Pulmonary artery endothelial cell (primary cell): ENCODE results near the gene CDC5L. TPM values are rescaled to one million over a fixed set of nuclear protein-coding genes. Genes with fewer than 3 reads are reported as not detected.
"Not testable (repeated sequence)": the region's sequence is repeated elsewhere in the genome, so short reads cannot be mapped to it uniquely, and the experiment has no call there.

Experiments
- DNase-seq: peaks from one replicate; pipeline ENCODE4 v3.0.0-alpha.2; 2011; ENCODE audit warnings: low read depth, low spot score
- total RNA-seq: library from RNA; depleted of rRNA; stranded (reverse); fragments of >200 nt; gene quantifications from 2 replicates; pipeline ENCODE4 v1.2.3, GENCODE V29; 2014

Gene CDC5L
- total RNA-seq, 1 donor from 2014 or later = 21.1 TPM

DNA sequence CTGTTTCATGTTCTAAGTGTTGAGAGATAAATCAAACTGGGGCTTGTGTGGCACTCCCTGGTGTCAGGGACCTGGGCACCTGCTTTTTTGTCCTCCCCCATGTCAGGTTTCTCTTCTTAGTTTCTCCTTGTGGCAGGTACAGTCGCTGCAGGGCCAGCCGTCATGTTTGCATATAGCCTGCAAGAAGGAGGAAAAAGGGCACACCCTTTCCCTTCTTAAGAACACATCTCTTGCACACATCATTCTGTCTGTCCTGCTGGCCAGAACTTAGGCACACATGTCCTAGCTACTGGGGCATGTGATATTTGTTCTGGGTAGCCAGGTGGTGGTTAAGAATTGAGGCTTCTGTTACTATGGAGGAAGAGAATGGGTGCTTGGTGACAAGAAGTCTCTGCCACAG lies 27.9 kb downstream of the CDC5L start:
- no peak for DNase-seq

DNA sequence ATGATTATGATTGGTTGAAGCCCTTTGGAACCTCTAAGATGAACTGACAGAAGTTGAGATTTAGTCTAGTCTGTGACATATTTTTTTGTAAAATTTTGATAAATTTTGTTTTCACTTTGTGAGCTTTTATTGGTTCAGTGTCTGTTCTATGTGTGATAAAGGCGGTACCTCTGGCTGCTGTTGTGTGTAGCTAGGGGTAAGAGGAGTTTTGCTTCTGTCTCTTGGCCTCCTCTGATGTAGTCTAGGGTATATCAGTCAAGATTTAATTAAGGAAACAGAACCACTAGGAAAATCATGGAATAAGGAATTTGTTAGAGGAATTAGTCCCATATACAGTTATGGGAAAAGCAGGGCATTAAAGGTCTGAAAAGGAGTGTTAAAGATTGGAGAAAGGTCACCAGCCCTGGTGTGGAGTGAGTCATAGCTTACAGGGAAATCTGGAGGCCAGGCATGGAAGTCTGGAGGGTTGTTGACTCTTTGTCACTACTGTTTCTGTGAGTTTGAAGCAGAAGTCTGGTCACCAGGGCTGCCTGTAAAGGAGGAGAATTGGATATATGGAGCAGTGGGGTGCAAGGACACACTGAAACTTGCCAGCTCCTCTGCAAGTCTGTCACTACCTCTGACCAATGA lies 28.5 kb downstream of the CDC5L start:
- DNase-seq = peak; percentile 39

DNA sequence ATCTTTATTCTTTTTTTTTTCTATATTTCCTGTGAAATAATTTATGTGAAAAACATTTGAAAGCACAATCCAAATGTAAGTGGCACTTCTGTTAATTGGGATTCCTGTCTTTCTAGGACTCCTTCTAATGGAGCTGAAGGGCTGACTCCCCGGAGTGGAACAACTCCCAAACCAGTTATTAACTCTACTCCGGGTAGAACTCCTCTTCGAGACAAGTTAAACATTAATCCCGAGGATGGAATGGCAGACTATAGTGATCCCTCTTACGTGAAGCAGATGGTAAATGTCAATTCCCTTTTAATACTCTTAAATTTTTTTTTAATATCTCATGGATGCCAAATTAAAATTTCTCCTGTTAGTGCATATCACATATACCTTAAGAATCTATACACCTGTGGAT lies 35.0 kb downstream of the CDC5L start:
- DNase-seq = no peak

DNA sequence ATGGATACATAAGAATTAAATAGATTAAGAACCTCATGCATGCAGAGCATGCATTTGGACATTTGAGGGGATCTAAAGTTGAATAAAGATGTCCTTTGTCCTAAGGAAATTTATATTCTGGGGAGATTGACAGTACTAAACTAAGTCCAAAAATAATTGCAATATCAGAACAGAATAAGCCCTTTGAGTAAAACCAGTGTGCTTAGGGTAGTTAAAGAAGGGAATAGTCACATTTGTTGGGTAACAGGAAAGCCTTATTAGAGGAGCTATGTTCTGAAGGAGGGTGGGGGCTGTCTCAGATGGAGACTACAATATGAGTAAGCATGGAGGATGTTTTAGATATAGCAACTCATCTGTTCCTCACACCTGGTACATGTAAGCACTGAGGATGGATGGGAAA lies 35.8 kb downstream of the CDC5L start:
- DNase-seq = no peak

DNA sequence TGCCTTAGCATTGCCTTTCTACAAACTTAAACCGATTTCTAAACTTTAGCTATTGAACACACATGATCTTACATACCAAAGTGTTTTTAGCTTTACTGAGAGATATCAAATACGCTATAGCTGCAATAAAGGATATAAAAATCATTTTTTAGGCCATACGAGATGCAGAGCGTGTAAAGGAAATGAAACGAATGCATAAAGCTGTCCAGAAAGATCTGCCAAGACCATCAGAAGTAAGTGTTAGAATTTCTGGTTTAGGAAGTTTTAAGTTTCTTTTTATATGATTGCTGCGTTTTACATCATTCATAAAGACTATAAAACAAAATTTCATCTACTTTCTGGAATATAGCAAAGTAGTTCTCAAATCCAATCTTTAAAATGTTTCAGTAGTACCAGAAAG lies 38.4 kb downstream of the CDC5L start:
- no peak for DNase-seq

DNA sequence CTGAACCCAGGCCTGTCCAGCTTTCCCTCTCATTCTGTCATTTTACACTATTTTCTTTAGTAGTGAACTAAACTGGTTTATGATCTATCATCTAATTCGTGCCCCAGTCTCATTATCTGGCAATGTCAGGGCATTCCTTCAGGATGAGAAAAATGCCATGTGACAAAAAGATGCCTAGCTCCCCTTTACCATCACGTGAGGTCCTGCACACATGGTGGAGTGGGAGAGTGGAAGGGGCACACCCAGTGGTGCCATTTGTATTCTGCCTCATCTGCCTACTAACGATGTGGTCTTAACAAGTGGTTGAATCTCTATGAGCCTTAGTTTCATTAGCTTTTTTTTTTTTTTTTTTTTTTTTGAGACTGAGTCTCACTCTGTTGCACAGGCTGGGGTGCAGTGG lies 41.2 kb downstream of the CDC5L start:
- DNase-seq = no peak

DNA sequence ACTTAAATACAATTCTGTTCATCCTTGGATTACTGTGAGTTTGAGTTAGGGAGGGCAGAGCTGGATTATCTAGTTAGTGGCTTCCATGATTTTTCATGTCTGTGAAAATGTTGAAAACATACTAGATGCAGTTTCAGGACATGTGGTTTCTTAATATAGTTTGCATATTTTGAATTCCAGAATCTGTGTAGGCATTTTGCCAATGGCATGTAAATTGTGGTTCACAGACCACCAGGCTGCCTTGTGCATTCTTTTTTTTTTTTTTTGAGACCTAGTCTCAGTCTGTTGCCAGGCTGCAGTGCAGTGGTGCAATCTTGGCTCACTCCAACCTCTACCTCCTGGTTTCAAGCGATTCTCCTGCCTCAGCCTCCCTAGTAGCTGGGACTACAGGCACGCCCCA lies 42.8 kb downstream of the CDC5L start:
- DNase-seq = no peak

DNA sequence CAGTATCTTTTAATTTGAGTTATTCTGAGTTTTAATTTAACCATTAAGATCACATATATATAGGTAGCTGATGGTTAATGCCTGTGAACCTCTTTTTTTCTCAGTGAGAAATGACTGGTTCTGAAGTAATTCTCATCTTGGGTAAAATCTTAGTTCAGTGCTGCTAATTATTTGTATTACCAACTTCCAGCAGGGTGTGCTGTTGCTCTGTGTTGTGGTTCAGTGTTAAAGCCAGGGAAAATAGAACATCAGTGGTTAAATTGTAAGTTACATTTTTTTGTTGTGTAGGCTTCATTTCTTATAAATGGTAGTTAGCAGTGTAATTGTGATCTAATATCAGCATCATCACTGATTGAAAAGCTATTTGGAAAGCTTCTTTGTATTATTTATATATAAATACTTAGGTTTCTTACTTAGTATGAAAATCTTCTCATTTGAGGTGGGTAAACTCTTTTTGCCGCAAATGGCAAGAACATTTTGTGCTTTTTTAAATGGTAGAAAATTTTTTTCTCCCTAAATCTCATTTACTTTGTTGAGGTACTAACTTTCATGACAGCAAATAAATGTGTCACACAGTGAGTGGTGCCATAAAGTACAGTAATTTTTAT lies 43.7 kb downstream of the CDC5L start:
- DNase-seq = no peak

DNA sequence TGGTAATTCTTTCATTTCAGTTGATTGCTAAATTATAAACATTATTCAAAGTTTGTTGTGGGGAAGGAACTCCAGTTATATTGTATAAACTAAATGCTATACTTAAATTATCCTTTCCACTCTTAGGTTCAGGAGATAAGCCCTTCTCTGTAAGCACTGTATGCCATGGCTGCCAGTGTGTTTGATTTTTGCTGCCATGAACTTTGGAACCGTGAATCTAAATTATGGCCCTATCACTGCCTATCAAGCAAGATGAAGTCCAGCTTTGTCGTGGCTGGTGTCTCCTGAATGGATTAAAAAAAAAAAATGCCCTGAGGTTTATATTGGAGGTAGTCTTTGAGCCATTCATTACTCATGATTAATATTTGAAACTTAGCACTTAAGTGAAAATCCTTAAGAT lies 44.7 kb downstream of the CDC5L start:
- DNase-seq = no peak

DNA sequence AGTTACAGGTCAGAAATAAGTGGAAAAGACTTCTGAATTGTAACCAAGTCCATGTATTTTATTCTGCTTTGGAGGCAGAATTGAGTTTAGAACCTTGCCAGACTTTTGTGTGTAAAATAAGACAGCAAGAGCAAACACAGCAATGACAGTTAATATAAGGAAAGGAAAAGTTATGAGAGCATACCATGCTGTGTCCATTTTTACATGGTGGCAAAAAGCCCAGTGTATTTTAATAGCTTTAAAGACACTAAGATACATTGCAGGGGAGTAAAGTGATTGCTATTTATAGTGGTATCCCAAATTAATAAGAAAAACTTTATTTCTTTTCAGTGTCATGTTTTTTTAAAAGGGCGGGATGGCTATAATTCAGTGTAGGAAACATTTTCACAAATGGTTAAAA lies 45.2 kb downstream of the CDC5L start:
- no peak for DNase-seq

DNA sequence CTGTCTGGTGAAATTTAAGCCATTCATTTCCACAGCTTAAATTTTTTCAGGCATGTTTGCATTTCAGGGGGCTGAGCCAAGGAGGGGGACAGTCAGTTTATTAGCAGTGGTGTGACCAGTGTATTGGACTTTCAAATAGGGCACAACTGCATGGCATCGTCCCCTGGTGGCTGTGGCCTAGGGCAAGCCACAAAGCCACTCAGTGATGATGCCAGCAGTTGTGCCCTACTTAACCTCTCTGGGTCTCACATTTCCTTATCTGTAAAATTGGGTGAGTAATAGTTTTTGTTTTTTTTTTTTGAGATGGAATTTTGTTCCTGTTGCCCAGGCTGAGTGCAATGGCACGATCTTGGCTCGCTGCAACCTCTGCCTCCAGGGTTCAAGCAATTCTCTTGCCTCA lies 48.0 kb downstream of the CDC5L start:
- no peak for DNase-seq

DNA sequence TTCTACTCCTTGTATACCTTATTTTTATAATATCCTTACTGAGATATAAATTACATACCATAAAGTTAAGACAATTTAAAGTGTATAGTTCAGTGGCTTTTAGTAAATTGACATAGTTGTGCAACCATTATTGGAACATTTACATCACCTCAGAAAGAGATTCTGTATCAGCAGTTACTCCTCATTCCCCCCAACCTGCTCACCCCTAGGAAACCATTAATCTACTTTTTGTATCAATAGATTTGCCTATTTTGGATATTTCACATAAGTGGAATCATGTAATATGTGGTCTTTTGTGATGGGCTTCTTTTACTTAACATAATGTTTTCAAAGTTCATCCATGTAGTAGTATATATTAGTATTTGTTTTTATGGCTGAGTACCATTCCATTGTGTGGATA lies 51.3 kb downstream of the CDC5L start:
- no peak for DNase-seq

DNA sequence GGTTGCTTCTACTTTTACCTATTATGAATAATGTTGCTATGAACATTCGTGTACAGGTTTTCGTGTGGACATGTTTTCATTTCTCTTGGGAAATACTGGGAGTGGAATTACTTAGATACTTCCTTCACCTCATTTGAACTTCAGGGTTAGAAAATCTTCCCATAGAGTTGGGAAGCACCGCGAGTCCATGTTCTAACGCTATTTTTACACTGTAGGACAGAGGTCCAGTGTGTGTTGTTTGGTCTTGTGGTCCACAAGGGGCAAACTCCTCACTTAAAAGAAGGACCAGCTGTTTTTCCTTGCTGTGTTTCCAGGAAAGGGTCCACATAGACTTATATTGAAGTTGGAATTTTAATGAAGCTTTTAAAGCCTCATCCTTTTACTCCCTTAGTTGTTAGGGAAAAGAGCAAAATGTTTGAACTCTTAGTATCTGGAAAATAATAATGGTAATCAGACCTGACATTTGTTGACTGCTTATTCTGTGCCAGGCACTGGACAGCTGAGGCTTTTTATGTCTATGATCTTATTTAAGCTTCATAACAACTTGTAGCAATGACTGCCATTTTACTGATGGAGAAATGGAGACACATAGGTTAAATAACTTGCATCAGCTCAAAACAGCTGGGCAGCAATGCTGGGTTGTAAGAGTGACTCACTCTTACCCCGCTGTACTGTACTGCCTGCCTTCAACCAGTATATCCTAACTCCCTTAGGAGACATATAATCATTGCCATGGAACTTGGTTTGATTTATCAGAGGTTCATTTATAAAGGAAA lies 52.0 kb downstream of the CDC5L start:
- no peak for DNase-seq

DNA sequence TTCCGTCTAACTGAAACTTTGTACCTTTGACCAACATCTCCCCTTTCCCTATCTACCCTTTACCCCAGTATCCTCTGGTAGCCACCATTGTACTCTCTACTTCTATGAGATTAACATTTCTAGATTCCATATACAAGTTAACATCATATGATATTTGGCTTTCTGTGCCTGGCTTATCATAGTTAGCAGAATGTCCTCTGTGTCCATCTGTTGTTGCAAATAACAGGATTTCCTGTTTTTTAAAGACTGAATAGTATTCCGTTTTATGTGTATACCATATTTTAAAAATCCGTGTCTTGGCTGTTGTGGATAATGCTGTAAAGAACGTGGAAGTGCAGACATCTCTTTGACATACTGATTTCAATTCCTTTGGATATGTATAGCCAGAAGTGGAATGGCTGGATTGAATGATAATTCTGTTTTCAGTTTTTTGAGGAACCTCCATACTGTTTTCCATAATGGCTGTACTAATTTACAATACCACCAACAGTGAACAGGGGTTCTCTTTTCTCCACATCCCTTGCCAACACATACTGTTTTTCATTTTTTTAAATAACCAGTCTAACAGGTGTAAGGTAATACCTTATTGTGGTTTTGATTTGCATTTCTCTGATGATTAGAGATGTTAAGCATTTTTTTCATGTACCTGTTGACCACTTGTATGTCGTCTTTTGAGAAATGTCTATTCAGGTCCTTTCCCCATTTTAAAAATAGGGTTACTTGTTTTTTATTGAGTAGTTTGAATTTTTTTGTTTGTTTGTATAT lies 53.8 kb downstream of the CDC5L start:
- DNase-seq = no peak

DNA sequence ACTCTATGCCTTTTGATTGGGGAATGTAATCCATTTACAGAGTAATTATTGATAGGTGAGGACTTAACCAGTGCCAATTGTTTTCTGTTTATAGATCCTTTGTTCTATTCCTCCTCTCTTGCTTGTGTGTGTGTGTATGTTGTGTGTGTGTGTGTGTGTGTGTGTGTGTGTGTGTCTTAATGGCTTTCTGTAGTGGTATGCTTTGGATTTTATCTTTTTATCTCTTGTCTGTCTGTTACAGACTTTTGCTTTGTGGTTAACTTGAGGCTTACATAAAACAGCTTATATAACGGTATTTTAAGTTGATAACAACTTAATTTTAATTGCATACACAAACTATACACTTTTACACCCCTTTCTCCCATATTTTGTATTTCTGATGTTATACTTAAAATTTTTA lies 54.7 kb downstream of the CDC5L start:
- no peak for DNase-seq

DNA sequence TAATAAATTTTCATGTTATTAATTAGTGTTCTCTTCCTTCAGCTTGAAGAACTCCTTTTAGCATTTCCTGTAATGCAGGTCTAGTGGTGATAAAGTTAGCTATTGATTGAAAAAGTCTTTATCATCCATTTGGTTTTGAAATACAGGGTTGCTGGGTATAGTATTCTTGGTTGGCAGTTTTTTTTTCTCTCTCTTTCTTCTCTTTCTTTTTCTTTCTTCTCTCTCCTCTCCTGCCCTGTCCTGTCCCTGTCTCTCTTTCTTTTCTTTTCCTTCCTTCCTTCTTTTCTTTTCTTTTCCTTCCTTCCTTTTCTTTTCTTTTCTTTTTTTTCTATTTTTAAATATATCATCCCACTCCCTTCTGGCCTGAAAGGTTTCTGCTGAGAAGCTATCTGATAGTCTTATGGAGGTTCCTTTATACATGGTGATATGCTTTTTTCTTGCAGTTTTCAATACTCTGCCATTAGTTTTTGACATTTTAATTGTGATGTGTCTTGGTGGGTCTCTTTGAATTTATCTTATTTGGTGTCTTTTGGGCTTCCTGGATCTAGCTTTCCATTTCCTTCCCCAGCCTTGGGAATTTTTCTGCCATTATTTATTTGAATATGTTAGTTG lies 55.4 kb downstream of the CDC5L start:
- no peak for DNase-seq

DNA sequence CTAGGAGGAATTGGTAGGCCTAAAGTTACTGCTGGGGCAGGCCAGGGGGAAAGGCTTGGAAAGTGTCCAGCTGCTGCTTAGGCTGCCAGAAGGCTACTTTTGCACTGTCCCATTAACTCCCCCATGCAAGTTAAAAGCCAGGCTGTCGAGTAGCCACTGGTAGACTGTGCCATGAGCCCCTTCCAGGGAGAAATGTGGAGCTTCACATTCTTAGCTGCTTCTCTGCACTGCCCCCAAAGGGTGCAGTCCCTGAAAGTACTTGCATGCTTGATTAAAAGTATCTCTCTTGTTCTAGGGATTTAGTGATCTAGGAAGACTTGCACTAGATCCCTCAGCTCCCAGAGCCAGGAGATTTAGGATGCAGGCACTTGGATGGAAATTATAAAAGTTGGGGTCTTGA lies 57.3 kb downstream of the CDC5L start:
- no peak for DNase-seq

DNA sequence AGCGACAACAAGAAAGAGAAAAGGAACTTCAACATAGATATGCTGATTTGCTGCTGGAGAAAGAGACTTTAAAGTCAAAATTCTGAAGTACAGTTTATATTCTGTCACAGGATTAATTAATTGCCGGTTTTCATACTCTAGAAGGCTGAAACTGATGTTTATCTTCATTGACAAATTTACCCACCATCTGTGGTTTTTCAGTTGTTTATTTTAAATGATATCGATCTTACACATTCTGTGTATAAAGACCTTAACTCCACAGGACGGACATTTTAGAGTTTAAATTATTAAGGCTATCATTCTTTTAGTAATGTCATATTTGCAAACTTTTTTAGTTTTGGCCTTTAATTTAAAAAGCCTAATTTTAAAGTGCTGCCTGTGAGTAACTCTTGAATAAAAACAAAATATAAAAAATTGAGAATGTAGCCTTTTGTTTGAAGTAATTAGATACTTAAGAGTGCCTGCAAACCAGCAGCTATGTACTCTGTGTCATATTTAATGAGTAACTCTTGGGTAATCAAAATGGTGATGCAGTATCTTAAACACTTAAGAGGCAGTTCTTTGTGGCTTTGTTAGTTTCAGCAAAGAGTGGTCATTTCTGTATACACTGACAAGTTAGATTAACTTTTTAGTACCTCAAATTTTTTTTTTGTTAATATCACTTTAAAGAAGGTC lies 59.3 kb downstream of the CDC5L start:
- no peak for DNase-seq

DNA sequence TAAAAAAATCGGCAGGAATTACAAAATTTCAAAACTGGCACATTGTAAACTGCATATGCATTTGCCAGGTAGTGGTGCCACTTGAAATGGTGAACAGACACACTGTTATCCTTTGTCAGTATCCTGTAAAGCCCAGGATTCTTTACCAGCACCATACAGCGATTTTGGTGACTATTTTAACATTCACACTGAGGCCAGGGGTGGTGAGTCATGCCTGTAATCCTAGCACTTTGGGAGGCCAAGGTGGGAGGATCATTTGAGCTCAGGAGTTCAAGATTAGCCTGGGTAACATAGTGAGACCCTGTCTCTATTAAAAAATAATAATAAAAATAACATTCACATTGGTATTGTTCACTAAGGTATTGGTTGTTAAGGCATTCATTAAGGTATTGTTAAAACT lies 61.7 kb downstream of the CDC5L start:
- not testable (repeated sequence) for DNase-seq

DNA sequence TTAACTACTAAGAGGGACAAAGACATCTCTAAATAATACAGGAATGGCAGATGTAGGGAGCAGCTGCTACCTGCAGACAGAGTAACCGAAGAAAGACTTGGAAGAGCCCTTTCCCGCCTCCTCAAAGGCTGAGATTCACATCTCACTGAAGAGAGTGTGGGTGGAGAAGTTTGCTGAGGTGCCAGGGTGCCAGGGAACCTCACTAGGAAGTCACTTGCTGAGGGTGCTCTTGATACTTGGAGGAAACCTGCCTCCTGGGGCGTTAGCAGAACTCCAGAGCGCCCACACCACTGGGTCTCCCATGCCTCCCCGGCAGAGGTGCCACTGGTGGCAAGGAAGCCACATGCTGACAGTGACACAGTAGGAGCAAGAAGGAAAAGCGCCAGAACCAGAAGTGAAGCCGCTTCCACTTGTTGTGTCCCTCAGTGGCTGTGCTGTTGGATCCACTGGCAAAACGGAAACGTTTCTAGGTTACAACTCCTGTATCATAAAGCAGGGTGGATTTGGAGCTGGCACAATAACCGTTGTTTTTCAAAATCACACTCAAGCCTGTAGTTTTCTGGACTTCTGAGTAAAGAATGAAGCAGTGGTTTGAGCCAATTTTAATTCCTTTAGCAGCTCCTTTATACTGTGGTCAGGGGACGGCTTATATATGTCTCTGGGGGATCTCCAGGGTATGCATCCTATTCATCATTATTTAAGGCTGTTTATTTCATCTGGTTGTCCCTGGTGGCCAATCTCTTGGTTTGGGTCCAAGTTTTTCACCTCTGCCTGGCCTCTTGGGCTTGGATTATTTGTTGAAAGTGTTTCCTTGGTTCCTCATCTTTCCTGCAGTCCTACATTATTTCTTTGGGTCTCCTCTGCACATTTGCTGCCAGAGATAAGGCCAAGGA lies 64.5 kb downstream of the CDC5L start:
- no peak for DNase-seq
